ENCODE measurements around the gene IGFL4.

Gene IGFL4

GRCh38 chr19:46033401-46033800 is 7.4 kb downstream of the IGFL4 start:
- no peak for DNase-seq (ENCODE audit: low read depth in 2 of 2)
- TF ChIP-seq CTCF (IDR thresholded peaks at IDR 0.05; ENCODE audit: low read depth, low read length), result no peak
- H3K4me3 ChIP-seq (replicated peaks in 1 of 2; ENCODE audit: low read depth in 2 of 2, low read length in 2 of 2), result no peak overlapping the region

- no peak overlapping the region for H3K4me3 ChIP-seq (replicated peaks in 1 of 2; ENCODE audit: low read depth in 2 of 2, low read length in 2 of 2)
- DNase-seq (ENCODE audit: low read depth in 2 of 2), result no peak
- TF ChIP-seq CTCF (IDR thresholded peaks at IDR 0.05; ENCODE audit: low read depth, low read length), result no peak
These were observed 8.2 kb downstream of the IGFL4 start for GRCh38 chr19:46032597-46033025.

DNA sequence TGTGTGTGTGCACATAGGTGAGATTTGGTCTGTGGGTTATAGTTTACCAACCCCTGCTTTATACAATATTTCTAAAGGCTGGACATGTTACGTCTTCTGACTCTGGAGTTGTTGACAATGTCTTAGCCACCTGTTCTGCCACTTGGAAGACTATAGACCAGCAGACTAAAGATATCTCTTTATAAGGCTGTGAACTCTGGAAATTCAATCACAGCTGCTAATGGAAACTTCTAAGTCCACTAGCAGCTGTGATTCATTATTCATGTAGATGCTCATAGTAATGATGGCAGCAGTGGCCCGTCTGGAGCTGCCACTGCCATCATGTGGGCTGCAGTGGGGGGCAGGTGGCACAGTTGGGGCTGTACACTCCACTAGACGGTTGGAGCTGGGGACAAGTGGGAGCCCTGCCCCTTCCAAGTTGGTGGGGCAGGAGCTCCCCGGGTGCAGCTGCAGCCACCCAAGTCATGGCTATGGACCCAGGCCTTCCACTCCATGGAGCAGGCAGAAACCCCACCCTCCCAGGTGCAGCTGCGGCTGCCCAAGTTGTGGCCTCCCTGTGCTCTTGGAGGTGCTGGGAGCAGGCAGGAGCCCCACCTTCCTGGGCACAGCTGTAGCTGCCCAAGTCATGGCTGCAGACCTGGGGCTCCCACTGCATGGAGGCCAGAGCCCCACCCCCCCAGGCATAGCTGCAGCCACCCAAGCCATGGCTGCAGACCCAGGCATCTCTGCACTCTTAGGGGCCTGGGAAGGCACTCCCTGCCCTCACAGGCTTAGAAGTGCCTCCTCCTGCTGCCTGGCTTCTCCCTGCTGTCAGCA is 8.8 kb downstream of the IGFL4 start:
- no peak overlapping the region for H3K4me3 ChIP-seq (replicated peaks in 1 of 2; ENCODE audit: low read depth in 2 of 2, low read length in 2 of 2)
- no peak for DNase-seq (ENCODE audit: low read depth in 2 of 2)
- no peak for TF ChIP-seq CTCF (IDR thresholded peaks at IDR 0.05; ENCODE audit: low read depth, low read length)

GRCh38 chr19:46030812-46031550 is 9.8 kb downstream of the IGFL4 start:
- no peak for DNase-seq (ENCODE audit: low read depth in 2 of 2)
- no peak overlapping the region for H3K4me3 ChIP-seq (replicated peaks in 1 of 2; ENCODE audit: low read depth in 2 of 2, low read length in 2 of 2)
- TF ChIP-seq CTCF (IDR thresholded peaks at IDR 0.05; ENCODE audit: low read depth, low read length), result no peak

DNA sequence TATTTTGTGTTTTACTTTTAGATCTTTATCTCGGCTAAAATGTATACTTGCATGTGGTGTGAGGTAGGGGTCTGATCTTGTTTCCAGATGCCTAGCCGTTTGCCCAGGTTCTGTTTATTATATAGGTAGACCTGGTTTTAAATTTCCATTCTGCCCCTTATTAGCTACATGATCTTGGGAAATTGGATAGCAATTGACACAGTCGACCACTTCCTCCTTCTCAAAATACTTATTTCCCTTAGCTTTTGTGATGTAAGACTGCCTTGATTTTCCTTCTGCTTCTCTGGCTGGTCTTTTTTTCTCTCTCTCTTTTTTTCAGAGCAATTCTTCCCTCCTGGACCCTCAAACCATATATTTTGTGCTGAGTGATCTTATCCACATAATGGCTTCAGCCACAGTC is 15.0 kb downstream of the IGFL4 start:
- no peak for TF ChIP-seq CTCF (IDR thresholded peaks at IDR 0.05; ENCODE audit: low read depth, low read length)
- no peak for DNase-seq (ENCODE audit: low read depth in 2 of 2)

GRCh38 chr19:46023311-46023779 is 17.5 kb downstream of the IGFL4 start:
- no peak for DNase-seq (ENCODE audit: low read depth in 2 of 2)
- no peak overlapping the region for H3K4me3 ChIP-seq (replicated peaks in 1 of 2; ENCODE audit: low read depth in 2 of 2, low read length in 2 of 2)
- no peak for TF ChIP-seq CTCF (IDR thresholded peaks at IDR 0.05; ENCODE audit: low read depth, low read length)

More for the DNA sequence above, 15.0 kb downstream of the IGFL4 start:
- no peak overlapping the region for H3K4me3 ChIP-seq (replicated peaks in 1 of 2; ENCODE audit: low read depth in 2 of 2, low read length in 2 of 2)

All from cardiac fibroblast (primary cell).